ENCODE results near the gene MYLK3. TPM values are rescaled to one million over a fixed set of nuclear protein-coding genes. Genes with fewer than 3 reads are reported as not detected.

The MYLK3 gene
- polyA plus RNA-seq, 3 donors: 0.32 TPM; not detected in 2

GRCh38 chr16:46706642-46707041 is 41.5 kb downstream of the MYLK3 start:
- H3K9me3 ChIP-seq (replicated peaks in 1 of 2; ENCODE audit: control insufficient read depth in 1 of 2, insufficient read depth in 1 of 2, low read length in 2 of 2): no peaks in the 10 kb centered on the region
- no peak overlapping the region for H3K4me2 ChIP-seq (replicated peaks; ENCODE audit: extremely low read depth, low read length, poor library complexity, severe bottlenecking)
- Mint-ChIP-seq H3K4me1 (peaks cover 21% of the 10 kb centered on the region), H3K27me3 (ENCODE audit: low read depth in 3 of 3) (peaks cover 0 to 3% (median 2%) of the 10 kb centered on the region in 3 donors), H3K36me3 (peaks cover 4 to 5% of the 10 kb centered on the region in 2 donors), H3K4me3 (no peak overlapping the region), H3K27ac (peak overlapping the region in 1 of 7 donors; percentile 32), H3K9me3 (peaks cover 0 to 3% (median 0%) of the 10 kb centered on the region in 7 donors)
- WGBS (ENCODE audit: insufficient coverage): no CpG with 5 or more reads among the region's 1 CpG
- H3K27me3 ChIP-seq (ENCODE audit: control insufficient read depth in 2 of 2, insufficient read depth in 2 of 2, low read length in 2 of 2): no peaks in the 10 kb centered on the region
- H4K20me1 ChIP-seq (ENCODE audit: insufficient read depth, low read length): no peaks in the 10 kb centered on the region
- no peak overlapping the region for H2AFZ ChIP-seq (ENCODE audit: insufficient read depth, low read depth, low read length, poor library complexity, severe bottlenecking)
- DNase-seq: no peak
- H3K79me2 ChIP-seq (ENCODE audit: insufficient read depth, low read length): no peaks in the 10 kb centered on the region
- no peak for TF ChIP-seq CTCF (IDR thresholded peaks at IDR 0.05)
- no peak overlapping the region for H3K27ac ChIP-seq (ENCODE audit: low read depth in 1 of 2, low read length in 2 of 2)
- no peaks in the 10 kb centered on the region for H3K36me3 ChIP-seq (replicated peaks in 1 of 2; ENCODE audit: control insufficient read depth in 1 of 2, insufficient read depth in 2 of 2, low read length in 2 of 2)
- intact Hi-C loops (cut with micrococcal nuclease): no loop called here
- no peak overlapping the region for H3K9ac ChIP-seq (ENCODE audit: insufficient read depth, low read length, poor library complexity, severe bottlenecking)
- H3K4me3 ChIP-seq (replicated peaks in 1 of 3; ENCODE audit: low read depth in 2 of 3, low read length in 3 of 3): no peak overlapping the region
- H3K4me1 ChIP-seq (ENCODE audit: control insufficient read depth in 1 of 2, insufficient read depth in 2 of 2, low read length in 2 of 2): peaks cover 25 to 28% of the 10 kb centered on the region in 2 donors

- no CpG with 5 or more reads among the region's 2 CpGs for WGBS (ENCODE audit: insufficient coverage)
- Histone ChIP-seq H3K79me2 (ENCODE audit: insufficient read depth, low read length) (no peaks in the 10 kb centered on the region), H3K9ac (ENCODE audit: insufficient read depth, low read length, poor library complexity, severe bottlenecking) (no peak overlapping the region), H3K9me3 (replicated peaks in 1 of 2; ENCODE audit: control insufficient read depth in 1 of 2, insufficient read depth in 1 of 2, low read length in 2 of 2) (no peaks in the 10 kb centered on the region), H2AFZ (ENCODE audit: insufficient read depth, low read depth, low read length, poor library complexity, severe bottlenecking) (no peak overlapping the region), H3K36me3 (replicated peaks in 1 of 2; ENCODE audit: control insufficient read depth in 1 of 2, insufficient read depth in 2 of 2, low read length in 2 of 2) (peaks cover 6 to 18% of the 10 kb centered on the region in 2 donors), H3K27me3 (ENCODE audit: control insufficient read depth in 2 of 2, insufficient read depth in 2 of 2, low read length in 2 of 2) (no peaks in the 10 kb centered on the region), H3K27ac (ENCODE audit: low read depth in 1 of 2, low read length in 2 of 2) (no peak overlapping the region), H3K4me2 (replicated peaks; ENCODE audit: extremely low read depth, low read length, poor library complexity, severe bottlenecking) (no peak overlapping the region), H4K20me1 (ENCODE audit: insufficient read depth, low read length) (no peaks in the 10 kb centered on the region), H3K4me3 (replicated peaks in 1 of 3; ENCODE audit: low read depth in 2 of 3, low read length in 3 of 3) (no peak overlapping the region), H3K4me1 (ENCODE audit: control insufficient read depth in 1 of 2, insufficient read depth in 2 of 2, low read length in 2 of 2) (no peaks in the 10 kb centered on the region)
- no peaks in the 10 kb centered on the region for H3K4me1 Mint-ChIP-seq
- no peak overlapping the region for H3K27ac Mint-ChIP-seq
- H3K9me3 Mint-ChIP-seq: peaks cover 0 to 3% (median 0%) of the 10 kb centered on the region in 7 donors
- no peak for DNase-seq
- intact Hi-C loops (cut with micrococcal nuclease): no loop called here
- H3K27me3 Mint-ChIP-seq (ENCODE audit: low read depth in 3 of 3): peaks cover 0 to 3% (median 0%) of the 10 kb centered on the region in 3 donors
- H3K36me3 Mint-ChIP-seq: peaks cover 9 to 16% of the 10 kb centered on the region in 2 donors
- TF ChIP-seq CTCF (IDR thresholded peaks at IDR 0.05): no peak
- no peak overlapping the region for H3K4me3 Mint-ChIP-seq
Observed at GRCh38 chr16:46702030-46702429, 46.1 kb downstream of the MYLK3 start.
